ENCODE results near the gene CDH11.

CDH11 gene

GRCh38 chr16:65059406-65059980, 62.4 kb downstream of the CDH11 start:
- H3K27me3 ChIP-seq (ENCODE audit: control insufficient read depth, insufficient read depth, low read length) = no peaks in the 10 kb centered on the region
- no peak overlapping the region for H3K27ac ChIP-seq (ENCODE audit: low read depth, low read length)
- H3K4me1 ChIP-seq (ENCODE audit: control insufficient read depth, insufficient read depth, low read length) = no peaks in the 10 kb centered on the region
- H3K9ac ChIP-seq (ENCODE audit: low read length) = no peak overlapping the region
- no peak overlapping the region for H3K4me3 ChIP-seq (ENCODE audit: low read depth, low read length)
- H3K9me3 ChIP-seq (ENCODE audit: control insufficient read depth, insufficient read depth, low read depth, low read length) = no peaks in the 10 kb centered on the region
- no peaks in the 10 kb centered on the region for H3K36me3 ChIP-seq (ENCODE audit: control insufficient read depth, insufficient read depth, low read length)

- H3K27ac ChIP-seq (ENCODE audit: low read depth, low read length) = no peak overlapping the region
- no peaks in the 10 kb centered on the region for H3K4me1 ChIP-seq (ENCODE audit: control insufficient read depth, insufficient read depth, low read length)
- H3K36me3 ChIP-seq (ENCODE audit: control insufficient read depth, insufficient read depth, low read length) = peaks cover 3% of the 10 kb centered on the region; the same call in 1 of the 2 replicates
- H3K9me3 ChIP-seq (ENCODE audit: control insufficient read depth, insufficient read depth, low read depth, low read length) = no peaks in the 10 kb centered on the region
- no peak overlapping the region for H3K4me3 ChIP-seq (ENCODE audit: low read depth, low read length)
- H3K27me3 ChIP-seq (ENCODE audit: control insufficient read depth, insufficient read depth, low read length) = no peaks in the 10 kb centered on the region
- H3K9ac ChIP-seq (ENCODE audit: low read length) = no peak overlapping the region
These were observed 64.7 kb downstream of the CDH11 start for GRCh38 chr16:65057184-65057583.

GRCh38 chr16:65054457-65054856, 67.4 kb downstream of the CDH11 start:
- Histone ChIP-seq H3K4me3 (ENCODE audit: low read depth, low read length) (no peak overlapping the region), H3K36me3 (ENCODE audit: control insufficient read depth, insufficient read depth, low read length) (peaks cover 6% of the 10 kb centered on the region; the same call in 1 of the 2 replicates), H3K9me3 (ENCODE audit: control insufficient read depth, insufficient read depth, low read depth, low read length) (no peaks in the 10 kb centered on the region), H3K27me3 (ENCODE audit: control insufficient read depth, insufficient read depth, low read length) (no peaks in the 10 kb centered on the region), H3K4me1 (ENCODE audit: control insufficient read depth, insufficient read depth, low read length) (no peaks in the 10 kb centered on the region), H3K27ac (ENCODE audit: low read depth, low read length) (no peak overlapping the region), H3K9ac (ENCODE audit: low read length) (no peak overlapping the region)

GRCh38 chr16:65049679-65050078, 72.2 kb downstream of the CDH11 start:
- peaks cover 9% of the 10 kb centered on the region; the same call in 1 of the 2 replicates for H3K36me3 ChIP-seq (ENCODE audit: control insufficient read depth, insufficient read depth, low read length)
- H3K4me1 ChIP-seq (ENCODE audit: control insufficient read depth, insufficient read depth, low read length) = no peaks in the 10 kb centered on the region
- H3K9me3 ChIP-seq (ENCODE audit: control insufficient read depth, insufficient read depth, low read depth, low read length) = no peaks in the 10 kb centered on the region
- no peaks in the 10 kb centered on the region for H3K27me3 ChIP-seq (ENCODE audit: control insufficient read depth, insufficient read depth, low read length)
- no peak overlapping the region for H3K9ac ChIP-seq (ENCODE audit: low read length)
- no peak overlapping the region for H3K27ac ChIP-seq (ENCODE audit: low read depth, low read length)
- no peak overlapping the region for H3K4me3 ChIP-seq (ENCODE audit: low read depth, low read length)

DNA sequence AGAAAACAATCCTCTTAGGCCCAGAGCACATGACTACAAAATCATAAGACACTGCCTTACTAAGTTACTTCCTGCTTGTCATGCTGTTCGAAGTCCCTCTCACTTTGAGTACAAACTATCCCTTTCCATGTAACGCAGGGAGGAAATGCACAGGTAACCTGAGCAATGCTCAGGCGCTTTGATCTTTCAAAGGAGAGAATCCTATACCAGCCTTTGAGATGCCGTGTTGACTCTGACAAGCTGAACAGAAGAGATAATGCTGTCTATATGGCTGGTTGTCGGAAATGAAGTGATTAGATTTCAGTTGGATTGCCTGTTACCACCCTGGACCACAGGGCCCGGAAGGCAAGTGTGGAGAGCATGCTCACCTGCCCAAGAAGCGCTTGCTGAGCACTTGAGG, 75.9 kb downstream of the CDH11 start:
- H3K27ac ChIP-seq (ENCODE audit: low read depth, low read length) = no peak overlapping the region
- no peaks in the 10 kb centered on the region for H3K9me3 ChIP-seq (ENCODE audit: control insufficient read depth, insufficient read depth, low read depth, low read length)
- no peak overlapping the region for H3K9ac ChIP-seq (ENCODE audit: low read length)
- H3K4me1 ChIP-seq (ENCODE audit: control insufficient read depth, insufficient read depth, low read length) = no peaks in the 10 kb centered on the region
- no peaks in the 10 kb centered on the region for H3K27me3 ChIP-seq (ENCODE audit: control insufficient read depth, insufficient read depth, low read length)
- peaks cover 9% of the 10 kb centered on the region; the same call in 1 of the 2 replicates for H3K36me3 ChIP-seq (ENCODE audit: control insufficient read depth, insufficient read depth, low read length)
- no peak overlapping the region for H3K4me3 ChIP-seq (ENCODE audit: low read depth, low read length)

GRCh38 chr16:65044873-65045272, 77.0 kb downstream of the CDH11 start:
- Histone ChIP-seq H3K4me3 (ENCODE audit: low read depth, low read length) (no peak overlapping the region), H3K4me1 (ENCODE audit: control insufficient read depth, insufficient read depth, low read length) (no peaks in the 10 kb centered on the region), H3K27ac (ENCODE audit: low read depth, low read length) (no peak overlapping the region), H3K36me3 (ENCODE audit: control insufficient read depth, insufficient read depth, low read length) (peaks cover 6% of the 10 kb centered on the region; the same call in 1 of the 2 replicates), H3K9ac (ENCODE audit: low read length) (no peak overlapping the region), H3K9me3 (ENCODE audit: control insufficient read depth, insufficient read depth, low read depth, low read length) (no peaks in the 10 kb centered on the region), H3K27me3 (ENCODE audit: control insufficient read depth, insufficient read depth, low read length) (no peaks in the 10 kb centered on the region)

GRCh38 chr16:65044026-65044425, 77.8 kb downstream of the CDH11 start:
- Histone ChIP-seq H3K27me3 (ENCODE audit: control insufficient read depth, insufficient read depth, low read length) (no peaks in the 10 kb centered on the region), H3K4me1 (ENCODE audit: control insufficient read depth, insufficient read depth, low read length) (no peaks in the 10 kb centered on the region; the same call in 1 of the 2 replicates), H3K4me3 (ENCODE audit: low read depth, low read length) (no peak overlapping the region), H3K9me3 (ENCODE audit: control insufficient read depth, insufficient read depth, low read depth, low read length) (no peaks in the 10 kb centered on the region), H3K27ac (ENCODE audit: low read depth, low read length) (no peak overlapping the region), H3K9ac (ENCODE audit: low read length) (no peak overlapping the region), H3K36me3 (ENCODE audit: control insufficient read depth, insufficient read depth, low read length) (peaks cover 6% of the 10 kb centered on the region; the same call in 1 of the 2 replicates)

- H3K4me3 ChIP-seq (ENCODE audit: low read depth, low read length) = no peak overlapping the region
- H3K9ac ChIP-seq (ENCODE audit: low read length) = no peak overlapping the region
- H3K27ac ChIP-seq (ENCODE audit: low read depth, low read length) = no peak overlapping the region
- peaks cover 6% of the 10 kb centered on the region; the same call in 1 of the 2 replicates for H3K4me1 ChIP-seq (ENCODE audit: control insufficient read depth, insufficient read depth, low read length)
- H3K27me3 ChIP-seq (ENCODE audit: control insufficient read depth, insufficient read depth, low read length) = no peaks in the 10 kb centered on the region
- H3K36me3 ChIP-seq (ENCODE audit: control insufficient read depth, insufficient read depth, low read length) = peaks cover 6% of the 10 kb centered on the region; the same call in 1 of the 2 replicates
- H3K9me3 ChIP-seq (ENCODE audit: control insufficient read depth, insufficient read depth, low read depth, low read length) = no peaks in the 10 kb centered on the region
These were observed 79.2 kb downstream of the CDH11 start for GRCh38 chr16:65042438-65043365.

GRCh38 chr16:65041667-65042066, 80.2 kb downstream of the CDH11 start:
- Histone ChIP-seq H3K9ac (ENCODE audit: low read length) (no peak overlapping the region), H3K27me3 (ENCODE audit: control insufficient read depth, insufficient read depth, low read length) (no peaks in the 10 kb centered on the region), H3K4me1 (ENCODE audit: control insufficient read depth, insufficient read depth, low read length) (peaks cover 11% of the 10 kb centered on the region; the same call in 1 of the 2 replicates), H3K9me3 (ENCODE audit: control insufficient read depth, insufficient read depth, low read depth, low read length) (no peaks in the 10 kb centered on the region), H3K27ac (ENCODE audit: low read depth, low read length) (no peak overlapping the region), H3K4me3 (ENCODE audit: low read depth, low read length) (no peak overlapping the region), H3K36me3 (ENCODE audit: control insufficient read depth, insufficient read depth, low read length) (peaks cover 6% of the 10 kb centered on the region; the same call in 1 of the 2 replicates)

DNA sequence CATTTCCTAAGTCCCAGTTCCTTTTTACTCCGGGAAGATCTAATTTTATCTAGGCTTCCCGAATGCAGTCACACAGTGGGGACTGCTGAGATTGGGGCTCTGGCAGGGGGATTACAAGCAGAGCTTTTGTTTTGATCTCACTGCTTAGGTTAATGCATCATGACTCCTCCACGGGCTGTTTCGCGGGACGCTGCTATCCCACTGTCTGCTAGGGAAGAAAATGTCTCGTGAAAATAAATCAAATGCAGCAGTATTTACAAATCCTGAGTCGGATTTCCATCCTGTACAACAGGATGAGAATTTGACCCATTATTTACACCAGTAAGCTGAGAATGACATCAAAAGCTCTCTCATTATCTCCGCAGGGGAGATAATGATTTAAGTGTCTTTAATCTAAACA, 83.8 kb downstream of the CDH11 start:
- no peak overlapping the region for H3K9ac ChIP-seq (ENCODE audit: low read length)
- peaks cover 18% of the 10 kb centered on the region for H3K4me1 ChIP-seq (ENCODE audit: control insufficient read depth, insufficient read depth, low read length)
- peaks cover 3% of the 10 kb centered on the region; the same call in 1 of the 2 replicates for H3K36me3 ChIP-seq (ENCODE audit: control insufficient read depth, insufficient read depth, low read length)
- H3K4me3 ChIP-seq (ENCODE audit: low read depth, low read length) = no peak overlapping the region
- no peaks in the 10 kb centered on the region for H3K9me3 ChIP-seq (ENCODE audit: control insufficient read depth, insufficient read depth, low read depth, low read length)
- no peak overlapping the region for H3K27ac ChIP-seq (ENCODE audit: low read depth, low read length)
- no peaks in the 10 kb centered on the region for H3K27me3 ChIP-seq (ENCODE audit: control insufficient read depth, insufficient read depth, low read length)

GRCh38 chr16:65037556-65037955, 84.3 kb downstream of the CDH11 start:
- Histone ChIP-seq H3K36me3 (ENCODE audit: control insufficient read depth, insufficient read depth, low read length) (peaks cover 3% of the 10 kb centered on the region; the same call in 1 of the 2 replicates), H3K9me3 (ENCODE audit: control insufficient read depth, insufficient read depth, low read depth, low read length) (no peaks in the 10 kb centered on the region), H3K9ac (ENCODE audit: low read length) (no peak overlapping the region), H3K27me3 (ENCODE audit: control insufficient read depth, insufficient read depth, low read length) (no peaks in the 10 kb centered on the region), H3K27ac (ENCODE audit: low read depth, low read length) (no peak overlapping the region), H3K4me3 (ENCODE audit: low read depth, low read length) (no peak overlapping the region), H3K4me1 (ENCODE audit: control insufficient read depth, insufficient read depth, low read length) (peaks cover 18% of the 10 kb centered on the region)

Data from HUES6 (cell line).